ENCODE results near the gene ANKMY1.

DNA sequence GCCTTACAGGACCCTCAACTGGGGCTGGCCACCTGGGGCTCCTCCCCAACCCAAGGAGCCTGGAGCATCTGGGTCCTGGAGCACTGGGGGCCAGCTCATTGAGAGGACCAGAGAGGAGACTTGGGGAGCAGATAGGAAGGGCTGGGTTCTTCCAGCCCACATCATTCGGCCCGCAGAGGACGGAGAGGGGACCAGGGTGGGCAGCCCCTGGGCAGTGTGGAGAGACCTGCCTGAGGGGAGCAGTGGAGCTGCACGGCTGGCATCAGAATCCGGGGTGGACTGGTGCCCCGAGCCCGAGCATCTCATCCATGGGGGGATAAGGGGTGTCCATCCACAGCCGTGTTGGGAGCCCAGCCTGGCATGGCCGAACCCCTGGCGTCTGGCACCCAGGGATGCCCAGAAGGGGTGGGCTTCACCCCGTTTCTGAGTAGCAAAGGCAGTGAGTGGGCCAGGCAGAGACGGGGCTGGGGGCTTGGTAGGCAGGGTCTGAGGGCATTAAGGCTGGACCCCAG, 111.1 kb downstream of the ANKMY1 start:
- TF ChIP-seq, protein P1, sequence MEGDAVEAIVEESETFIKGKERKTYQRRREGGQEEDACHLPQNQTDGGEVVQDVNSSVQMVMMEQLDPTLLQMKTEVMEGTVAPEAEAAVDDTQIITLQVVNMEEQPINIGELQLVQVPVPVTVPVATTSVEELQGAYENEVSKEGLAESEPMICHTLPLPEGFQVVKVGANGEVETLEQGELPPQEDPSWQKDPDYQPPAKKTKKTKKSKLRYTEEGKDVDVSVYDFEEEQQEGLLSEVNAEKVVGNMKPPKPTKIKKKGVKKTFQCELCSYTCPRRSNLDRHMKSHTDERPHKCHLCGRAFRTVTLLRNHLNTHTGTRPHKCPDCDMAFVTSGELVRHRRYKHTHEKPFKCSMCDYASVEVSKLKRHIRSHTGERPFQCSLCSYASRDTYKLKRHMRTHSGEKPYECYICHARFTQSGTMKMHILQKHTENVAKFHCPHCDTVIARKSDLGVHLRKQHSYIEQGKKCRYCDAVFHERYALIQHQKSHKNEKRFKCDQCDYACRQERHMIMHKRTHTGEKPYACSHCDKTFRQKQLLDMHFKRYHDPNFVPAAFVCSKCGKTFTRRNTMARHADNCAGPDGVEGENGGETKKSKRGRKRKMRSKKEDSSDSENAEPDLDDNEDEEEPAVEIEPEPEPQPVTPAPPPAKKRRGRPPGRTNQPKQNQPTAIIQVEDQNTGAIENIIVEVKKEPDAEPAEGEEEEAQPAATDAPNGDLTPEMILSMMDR (conservative IDR thresholded peaks at IDR 0.05 in 1 of 2, IDR thresholded peaks at IDR 0.05 in 1 of 2; ENCODE audit: extremely low read depth in 1 of 2, insufficient read depth in 1 of 2, low read depth in 1 of 2, low read length in 2 of 2), result no peak
- no peak for TF ChIP-seq EZH2 (IDR thresholded peaks at IDR 0.05; ENCODE audit: borderline replicate concordance, low read length)

Measured in mammary epithelial cell (primary cell).